ENCODE results near the gene DNAI7. TPM values are rescaled to one million over a fixed set of nuclear protein-coding genes. Genes with fewer than 3 reads are reported as not detected.

Gene DNAI7
- polyA plus RNA-seq = under 1 TPM in 2 of 3 donors, not detected in 1; 0.15 to 0.41 TPM

GRCh38 chr12:25195056-25195971 is at the start of gene DNAI7, which contains the start of gene ETFRF1:
Gene DNAI7 (minus strand): TSS chr12:25195160. CDS start chr12:25195078, 82 bp downstream.
Gene ETFRF1 (plus strand): TSS chr12:25195237. CDS start chr12:25203957, 8,720 bp downstream.
- H3K27ac ChIP-seq (ENCODE audit: low read depth, low read length) = peak within 1 kb of the TSS; percentile 93
- 0 to 1% (median 1%) methylated on average over 54 of the region's 54 CpGs for WGBS, 3 donors

- H3K27ac ChIP-seq (ENCODE audit: low read depth, low read length) = no peak overlapping the region
Measured at GRCh38 chr12:25243680-25243990, 48.7 kb upstream of the DNAI7 start.

GRCh38 chr12:25242981-25243679 is 48.2 kb upstream of the DNAI7 start:
- 61 to 86% (median 83%) methylated on average over 5 of the region's 5 CpGs for WGBS, 3 donors
- H3K27ac ChIP-seq (ENCODE audit: low read depth, low read length) = no peak overlapping the region

GRCh38 chr12:25241167-25242020 is 46.4 kb upstream of the DNAI7 start:
- H3K27ac ChIP-seq (ENCODE audit: low read depth, low read length) = no peak overlapping the region
- WGBS, 3 donors = 40 to 50% (median 48%) methylated on average over 6 of the region's 6 CpGs

GRCh38 chr12:25236626-25237025 is 41.7 kb upstream of the DNAI7 start:
- H3K27ac ChIP-seq (ENCODE audit: low read depth, low read length) = no peak overlapping the region
- WGBS, 3 donors = 86 to 90% (median 89%) methylated on average over 4 of the region's 4 CpGs

GRCh38 chr12:25236190-25236589 is 41.2 kb upstream of the DNAI7 start:
- no peak overlapping the region for H3K27ac ChIP-seq (ENCODE audit: low read depth, low read length)
- 57 to 67% (median 67%) methylated on average over 1 of the region's 1 CpG for WGBS, 3 donors

GRCh38 chr12:25213338-25213737 is 18.4 kb upstream of the DNAI7 start:
- 95 to 100% (median 98%) methylated on average over 1 of the region's 1 CpG for WGBS, 3 donors
- no peak overlapping the region for H3K27ac ChIP-seq (ENCODE audit: low read depth, low read length)

- no peak overlapping the region for H3K27ac ChIP-seq (ENCODE audit: low read depth, low read length)
- WGBS, 3 donors = 84 to 97% (median 87%) methylated on average over 1 of the region's 1 CpG
Measured at GRCh38 chr12:25208554-25208953, 13.6 kb upstream of the DNAI7 start.

- no peak overlapping the region for H3K27ac ChIP-seq (ENCODE audit: low read depth, low read length)
- 63 to 77% (median 65%) methylated on average over 1 of the region's 1 CpG for WGBS, 3 donors
Measured at GRCh38 chr12:25207846-25208245, 12.9 kb upstream of the DNAI7 start.

GRCh38 chr12:25207411-25207810 is 12.5 kb upstream of the DNAI7 start:
- H3K27ac ChIP-seq (ENCODE audit: low read depth, low read length) = no peak overlapping the region
- WGBS, 3 donors = 99 to 100% (median 99%) methylated on average over 6 of the region's 6 CpGs

GRCh38 chr12:25202137-25202536 is 7.2 kb upstream of the DNAI7 start:
- H3K27ac ChIP-seq (ENCODE audit: low read depth, low read length) = no peak overlapping the region
- WGBS, 3 donors = 88 to 97% (median 90%) methylated on average over 2 of the region's 2 CpGs

GRCh38 chr12:25200703-25201102 is 5.7 kb upstream of the DNAI7 start:
- no peak overlapping the region for H3K27ac ChIP-seq (ENCODE audit: low read depth, low read length)
- WGBS, 3 donors = 93 to 97% (median 96%) methylated on average over 1 of the region's 1 CpG

GRCh38 chr12:25197608-25198007 is 2.6 kb upstream of the DNAI7 start:
- H3K27ac ChIP-seq (ENCODE audit: low read depth, low read length) = no peak overlapping the region
- 61 to 69% (median 67%) methylated on average over 2 of the region's 2 CpGs for WGBS, 3 donors

GRCh38 chr12:25194722-25195055 is 271 bp downstream of the DNAI7 start:
- WGBS, 3 donors = 6 to 9% (median 9%) methylated on average over 11 of the region's 11 CpGs

GRCh38 chr12:25194214-25194613 is 746 bp downstream of the DNAI7 start:
- H3K27ac ChIP-seq (ENCODE audit: low read depth, low read length) = no peak overlapping the region
- 23 to 65% (median 45%) methylated on average over 1 of the region's 1 CpG for WGBS, 3 donors

More at GRCh38 chr12:25194722-25195055, 271 bp downstream of the DNAI7 start:
- H3K27ac ChIP-seq (ENCODE audit: low read depth, low read length) = no peak overlapping the region

GRCh38 chr12:25190793-25191192 is 4.2 kb downstream of the DNAI7 start:
- no peak overlapping the region for H3K27ac ChIP-seq (ENCODE audit: low read depth, low read length)
- WGBS, 3 donors = 89 to 97% (median 96%) methylated on average over 6 of the region's 6 CpGs

GRCh38 chr12:25189656-25190055 is 5.3 kb downstream of the DNAI7 start:
- no peak overlapping the region for H3K27ac ChIP-seq (ENCODE audit: low read depth, low read length)

GRCh38 chr12:25187781-25188180 is 7.2 kb downstream of the DNAI7 start:
- no peak overlapping the region for H3K27ac ChIP-seq (ENCODE audit: low read depth, low read length)
- WGBS, 3 donors = 88 to 95% (median 90%) methylated on average over 2 of the region's 2 CpGs
